NCI-H1930 (cell line): ENCODE data around the gene CCDC91.
"Not testable (repeated sequence)": the region's sequence is repeated elsewhere in the genome, so short reads cannot be mapped to it uniquely, and the experiment has no call there.

ENCODE experiments used
- DNase-seq, 2 experiments: peaks; one replicate each; lab custom pipeline; 2025; lab: John Stamatoyannopoulos, UW

Gene CCDC91

DNA sequence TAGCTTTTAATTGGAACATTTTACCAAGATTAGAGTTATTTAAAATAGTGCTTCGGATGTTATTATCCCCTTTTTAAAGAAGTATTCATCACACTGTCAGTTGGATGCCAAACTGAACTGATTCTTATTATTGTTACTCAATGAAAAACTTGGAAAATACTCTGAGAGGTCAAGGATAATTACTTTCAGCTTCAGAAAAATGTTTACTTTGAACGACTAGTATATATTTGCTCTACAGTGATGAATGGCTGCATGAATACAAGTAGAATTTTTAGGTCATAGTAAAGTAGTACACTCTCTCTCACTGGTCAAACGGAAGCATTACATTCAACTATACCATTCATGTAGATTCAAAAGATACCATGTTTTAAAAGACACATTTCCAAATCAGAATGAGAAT is 269.2 kb downstream of the CCDC91 start:
- DNase-seq, result no peak

GRCh38 chr12:28460420-28461130 is 270.3 kb downstream of the CCDC91 start:
- no peak for DNase-seq

DNA sequence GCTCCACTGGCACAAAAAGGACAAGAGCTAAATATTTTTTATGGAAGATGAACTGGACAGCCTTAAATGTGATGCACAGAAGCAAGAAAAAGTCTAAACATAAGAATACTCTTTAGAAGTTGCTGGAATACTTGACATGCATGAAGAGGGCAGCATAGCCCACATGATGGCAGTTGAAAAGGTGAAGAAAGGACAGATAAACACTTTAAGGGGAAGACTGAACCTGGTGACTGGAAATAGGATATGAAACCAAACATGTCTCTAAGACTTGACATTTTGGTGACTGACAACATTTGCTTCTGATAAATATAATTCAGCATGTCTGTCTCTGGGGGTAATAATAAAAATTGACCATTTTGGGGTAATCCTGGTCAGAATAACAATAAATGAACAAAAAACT is 273.1 kb downstream of the CCDC91 start:
- DNase-seq, result no peak

DNA sequence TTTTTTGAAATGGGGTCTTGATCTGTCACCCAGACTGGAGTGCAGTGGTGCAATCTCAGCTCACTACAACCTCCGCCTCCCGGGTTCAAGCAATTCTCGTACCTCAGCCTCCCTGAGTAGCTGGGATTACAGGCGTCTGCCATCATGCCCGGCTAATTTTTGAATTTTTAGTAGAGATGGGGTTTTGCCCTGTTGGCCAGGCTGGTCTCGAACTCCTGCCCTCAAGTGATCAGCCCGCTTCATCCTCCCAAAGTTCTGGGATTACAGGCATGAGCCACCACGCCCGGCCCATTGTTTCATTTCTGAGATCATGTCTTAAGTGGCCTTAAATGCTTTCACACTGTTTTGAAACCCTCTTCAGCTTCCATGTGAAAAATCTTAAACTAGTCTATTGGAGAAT is 281.5 kb downstream of the CCDC91 start:
- DNase-seq, result not testable (repeated sequence)

DNA sequence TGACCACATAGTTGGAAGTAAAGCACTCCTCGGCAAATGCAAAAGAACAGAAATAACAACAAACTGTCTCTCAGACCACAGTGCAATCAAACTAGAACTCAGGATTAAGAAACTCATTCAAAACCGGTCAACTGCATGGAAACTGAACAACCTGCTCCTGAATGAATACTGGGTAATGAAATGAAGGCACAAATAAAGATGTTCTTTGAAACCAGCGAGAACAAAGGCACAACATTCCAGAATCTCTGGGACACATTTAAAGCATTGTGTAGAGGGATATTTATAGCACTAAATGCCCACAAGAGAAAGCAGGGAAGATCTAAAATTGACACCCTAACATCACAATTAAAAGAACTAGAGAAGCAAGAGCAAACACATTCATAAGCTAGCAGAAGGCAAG is 285.9 kb downstream of the CCDC91 start:
- DNase-seq, result not testable (repeated sequence)

DNA sequence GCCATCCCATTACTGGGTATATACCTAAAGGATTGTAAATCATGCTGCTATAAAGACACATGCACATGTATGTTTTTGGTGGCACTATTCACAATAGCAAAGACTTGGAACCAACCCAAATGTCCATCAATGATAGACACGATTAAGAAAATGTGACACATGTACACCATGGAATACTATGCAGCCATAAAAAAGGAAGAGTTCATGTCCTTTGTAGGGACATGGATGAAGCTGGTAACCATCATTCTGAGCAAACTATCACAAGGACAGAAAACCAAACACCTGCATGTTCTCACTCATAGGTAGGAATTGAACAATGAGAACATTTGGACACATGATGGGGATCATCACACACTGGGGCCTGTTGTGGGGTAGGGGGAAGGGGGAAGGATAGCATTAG is 288.8 kb downstream of the CCDC91 start:
- DNase-seq, result not testable (repeated sequence)

DNA sequence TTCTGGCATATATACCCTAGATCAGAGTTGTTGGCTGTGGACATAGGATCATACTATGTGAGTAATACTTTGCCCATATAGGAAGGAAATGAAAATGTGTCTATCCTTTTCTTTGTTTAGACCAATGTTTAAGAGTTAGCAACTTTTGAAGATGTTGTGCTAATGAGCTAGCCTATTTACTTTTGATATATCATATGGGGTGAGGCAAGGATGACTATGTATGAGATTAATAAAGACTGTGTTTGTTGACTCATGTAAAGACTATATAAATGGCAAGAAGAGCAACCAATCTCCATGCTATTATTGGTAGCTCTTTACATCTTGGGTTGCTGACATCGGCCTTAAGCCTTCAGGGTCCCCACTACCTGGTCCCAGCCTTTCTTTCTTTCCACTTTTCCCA is 289.4 kb downstream of the CCDC91 start:
- no peak for DNase-seq

DNA sequence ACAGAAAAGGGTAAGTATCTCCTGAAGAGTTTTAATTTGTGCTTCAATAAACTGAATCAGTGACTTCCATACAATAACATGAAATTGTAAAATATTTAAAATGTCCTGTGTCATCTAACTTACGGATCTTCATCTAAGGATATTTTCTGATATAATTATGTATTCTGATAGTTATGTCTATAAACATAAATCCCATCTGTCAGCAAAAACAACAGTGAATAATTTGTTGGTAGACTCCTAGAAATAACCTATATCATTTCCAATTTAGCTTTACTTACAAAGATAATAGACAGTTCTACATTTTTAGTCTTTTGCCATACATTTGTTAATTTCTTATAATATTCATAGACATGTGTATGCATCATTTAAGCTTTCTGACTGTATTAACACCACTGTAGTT is 293.9 kb downstream of the CCDC91 start:
- DNase-seq, result no peak

GRCh38 chr12:28486521-28486920 is 296.3 kb downstream of the CCDC91 start:
- no peak for DNase-seq

DNA sequence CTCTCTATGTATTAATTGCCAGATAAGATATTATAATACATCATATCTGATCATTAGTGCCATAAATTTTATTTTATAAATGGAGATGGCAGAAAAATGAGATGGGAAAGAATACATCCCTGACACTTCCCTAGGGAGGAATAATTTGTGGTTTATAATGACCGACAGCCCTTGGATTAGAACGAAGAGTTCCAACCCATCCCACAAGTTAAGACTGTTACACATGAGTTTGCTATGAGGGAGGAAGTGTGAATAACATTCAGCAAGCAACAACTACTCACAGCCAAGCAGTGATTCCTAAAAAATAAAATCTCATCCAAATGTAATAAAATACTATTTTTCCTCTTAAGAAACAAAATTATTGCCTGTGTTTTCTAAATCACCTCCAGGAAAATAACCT is 299.0 kb downstream of the CCDC91 start:
- no peak for DNase-seq

GRCh38 chr12:28497889-28498411 is 307.7 kb downstream of the CCDC91 start:
- DNase-seq, result no peak

GRCh38 chr12:28498850-28499249 is 308.6 kb downstream of the CCDC91 start:
- DNase-seq, result no peak

GRCh38 chr12:28500373-28501024 is 310.2 kb downstream of the CCDC91 start:
- no peak for DNase-seq

GRCh38 chr12:28506271-28506670 is 316.0 kb downstream of the CCDC91 start:
- DNase-seq, result no peak

DNA sequence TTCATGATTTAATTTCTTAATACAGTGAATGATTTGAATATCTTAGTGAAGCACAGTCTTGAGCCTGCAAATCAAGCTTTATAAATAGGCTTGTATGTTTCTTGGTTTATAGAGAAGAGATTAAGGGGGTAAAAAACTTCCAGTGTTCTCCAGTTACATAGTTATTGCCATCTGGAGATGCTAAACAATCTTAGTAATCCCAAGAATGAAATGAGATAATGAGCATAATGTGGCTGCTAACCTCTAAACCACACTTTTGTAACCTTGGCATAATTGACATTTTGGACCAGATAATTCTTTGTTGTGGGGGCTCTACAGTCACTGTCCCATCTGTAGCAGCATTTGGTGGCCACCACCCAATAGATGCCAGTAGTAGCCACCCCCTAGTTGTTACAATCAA is 316.8 kb downstream of the CCDC91 start:
- no peak for DNase-seq

- no peak for DNase-seq
Measured at GRCh38 chr12:28507867-28508266, 317.6 kb downstream of the CCDC91 start.

DNA sequence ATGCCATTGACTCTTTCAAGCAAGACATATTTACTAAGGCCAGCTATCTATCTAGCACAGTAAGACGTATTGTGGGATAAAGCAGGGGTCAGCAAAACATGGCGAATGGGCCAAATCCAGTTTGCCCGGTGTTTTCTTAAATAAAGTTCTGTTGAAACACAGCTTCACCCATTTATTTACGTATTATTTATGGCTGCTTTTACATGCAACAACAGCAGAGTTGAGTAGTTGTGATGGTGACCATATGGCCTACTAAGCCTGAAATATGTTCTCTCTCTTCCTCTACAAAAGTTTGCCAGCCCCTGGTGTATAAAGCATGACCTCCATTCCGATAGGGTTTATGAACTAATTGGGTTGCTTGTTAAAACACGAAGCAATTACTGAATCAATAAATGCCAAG is 322.1 kb downstream of the CCDC91 start:
- no peak for DNase-seq

GRCh38 chr12:28512876-28513275 is 322.6 kb downstream of the CCDC91 start:
- DNase-seq, result no peak

- DNase-seq, result no peak
Measured at GRCh38 chr12:28513983-28514382, 323.7 kb downstream of the CCDC91 start.

DNA sequence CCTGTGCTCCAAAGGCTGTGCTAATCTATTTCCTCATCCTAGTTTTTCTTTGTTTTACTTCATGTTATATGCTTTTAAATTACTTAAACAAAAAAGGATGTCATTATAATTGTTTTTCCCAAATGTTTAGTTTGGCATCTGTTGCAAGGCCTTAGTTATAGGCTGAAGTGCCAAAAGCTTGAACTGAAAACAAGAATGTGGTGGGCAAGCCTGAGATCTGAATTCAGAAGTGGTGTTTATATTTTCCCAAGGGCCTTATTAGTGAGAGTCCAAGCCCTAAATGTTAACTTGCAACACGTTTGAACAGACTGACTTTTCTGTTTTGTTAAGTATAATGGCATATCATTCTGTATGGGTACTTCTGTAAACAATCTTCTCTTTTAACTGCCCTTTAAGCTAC is 326.8 kb downstream of the CCDC91 start:
- no peak for DNase-seq

DNA sequence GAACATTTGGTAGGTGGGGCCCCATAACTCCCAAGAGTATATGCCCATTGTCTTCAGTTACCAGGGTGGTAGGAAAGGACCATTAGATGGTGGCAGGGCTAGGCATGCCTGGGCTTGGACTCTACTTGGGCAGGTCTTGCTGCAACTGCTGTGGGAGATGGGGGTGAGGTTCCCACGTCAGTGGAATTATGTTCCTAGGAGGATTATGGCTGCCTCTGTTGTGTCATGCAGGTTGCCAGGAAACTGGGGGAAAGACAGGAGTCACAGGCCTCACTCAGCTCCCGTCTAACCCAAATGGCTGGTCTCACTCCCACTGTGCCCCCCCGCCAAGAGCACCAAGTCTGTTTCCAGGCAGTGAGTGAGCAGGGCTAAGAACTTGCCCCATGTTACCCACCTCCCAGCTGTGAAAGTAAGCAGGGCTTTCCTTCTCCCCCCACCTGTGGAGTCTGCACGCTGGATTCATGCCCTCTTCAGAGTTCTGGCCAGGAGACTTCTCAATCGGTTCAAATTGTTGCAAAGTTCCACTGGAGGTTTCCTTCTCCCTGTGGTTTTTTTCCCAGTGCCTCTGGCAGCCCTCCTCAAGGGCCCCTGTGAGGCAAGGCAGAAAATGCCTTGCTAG is 337.5 kb downstream of the CCDC91 start:
- no peak for DNase-seq

DNA sequence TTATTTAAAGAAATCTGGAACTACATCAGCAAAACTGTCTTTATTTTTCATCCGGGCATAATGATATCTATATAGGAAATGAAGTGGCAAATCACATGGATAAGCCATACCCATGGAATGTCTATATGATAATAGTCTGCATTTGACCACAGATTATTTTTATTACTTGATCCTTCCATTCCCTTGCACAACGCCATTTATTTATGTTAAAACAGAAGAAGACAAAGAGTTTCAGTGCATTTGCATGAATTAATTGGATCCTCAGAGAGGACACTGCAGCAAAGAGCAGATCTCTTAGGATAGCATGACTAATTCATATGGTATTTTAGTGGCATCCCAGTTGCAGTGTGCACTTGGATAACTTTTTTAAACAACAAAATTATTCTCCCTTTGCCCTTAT is 345.0 kb downstream of the CCDC91 start:
- DNase-seq, result no peak

- DNase-seq, result no peak
Measured at GRCh38 chr12:28536088-28536487, 345.8 kb downstream of the CCDC91 start.
